HepG2 (cell line): ENCODE results near the gene ANP32B. TPM values are rescaled to one million over a fixed set of nuclear protein-coding genes. Genes with fewer than 3 reads are reported as not detected.

ENCODE experiments used
- ATAC-seq: fragments of 200-7000 bp; cut with Tn5 transposase; 3 replicates; pipeline ENCODE4 v1.9.1; 2020; ENCODE audit warnings: mild to moderate bottlenecking, moderate library complexity
- BruUV-seq: library from RNA; stranded (reverse); fragments of 400-500 nt; replicated peaks from 2 replicates; lab custom pipeline; 2021; lab: Mats Ljungman, UMichigan
- CTCF ChIA-PET: fragments of 300-600 bp; formaldehyde crosslinking; extraction: SDS; loops from one replicate; lab custom pipeline; 2021; ENCODE audit warnings: low total read pairs, inconsistent platforms, low intra/inter-chr PET ratio; lab: Yijun Ruan, JAX
- POLR2A ChIA-PET: fragments of 350-600 bp; sonication (Branson Sonifier 250); formaldehyde crosslinking; loops from one replicate; lab custom pipeline; 2020; ENCODE audit warnings: antibody characterized with exemption, inconsistent platforms; lab: Yijun Ruan, JAX
- DNase-seq: peaks from one replicate; pipeline ENCODE4 v3.0.0-alpha.2; 2015; ENCODE audit warnings: low spot score
- FAIRE-seq: peaks from 3 replicates; lab custom pipeline; 2011; peaks lifted over from hg19 to GRCh38; lab: Jason Lieb, UNC
- H2AFZ ChIP-seq: one replicate; pipeline ENCODE4 v1.6.1; 2011; ENCODE audit warnings: low read length, inconsistent platforms
- H3K27ac ChIP-seq: fragments of 300-600 bp; 3 replicates; pipeline ENCODE4 v1.8.0; 2011; ENCODE audit warnings: mixed run types, mild to moderate bottlenecking, mixed read lengths, low read length, inconsistent platforms; ENCODE audit not compliant: insufficient read depth; ENCODE audit errors: extremely low read length
- H3K27me3 ChIP-seq, 2 experiments: fragments of 200-600 bp in 1 of 2; 2 replicates in 1 of 2; 3 replicates in 1 of 2; pipeline versions ENCODE4 v1.6.0 to v1.8.0; 2011; ENCODE audit warnings: low read length in 2 of 2, mild to moderate bottlenecking in 2 of 2, moderate library complexity in 2 of 2, inconsistent platforms in 1 of 2; ENCODE audit not compliant: insufficient read depth in 2 of 2, control insufficient read depth in 1 of 2
- H3K36me3 ChIP-seq, 2 experiments: fragments of 200-600 bp in 1 of 2; replicated peaks in 1 of 2; 2 replicates in 1 of 2; 3 replicates in 1 of 2; pipeline versions ENCODE4 v1.5.1 to v1.8.0; 2011; ENCODE audit warnings: low read length in 2 of 2, inconsistent platforms in 1 of 2; ENCODE audit not compliant: insufficient read depth in 2 of 2, control insufficient read depth in 1 of 2
- H3K4me1 ChIP-seq: 2 replicates; pipeline ENCODE4 v1.5.1; 2012; ENCODE audit warnings: low read length, inconsistent platforms; ENCODE audit not compliant: insufficient read depth
- H3K4me2 ChIP-seq: 2 replicates; pipeline ENCODE4 v1.6.0; 2011; ENCODE audit warnings: low read depth, low read length, inconsistent platforms
- H3K4me3 ChIP-seq, 3 experiments: fragments of 200-600 bp in 1 of 3; sonication (generic), shearing (Covaris generic) in 1 of 3; replicated peaks in 1 of 3; 2 replicates each; pipeline ENCODE4 v1.5.1; 2011 to 2016; ENCODE audit warnings: low read length in 3 of 3, inconsistent platforms in 2 of 3, low read depth in 2 of 3, mild to moderate bottlenecking in 2 of 3, control low read depth in 1 of 3, mixed read lengths in 1 of 3; ENCODE audit not compliant: insufficient read depth in 1 of 3
- H3K79me2 ChIP-seq: one replicate; pipeline ENCODE4 v1.6.1; 2011; ENCODE audit warnings: low read length, inconsistent platforms; ENCODE audit not compliant: insufficient read depth
- H3K9ac ChIP-seq: 2 replicates; pipeline ENCODE4 v1.6.0; 2011; ENCODE audit warnings: mild to moderate bottlenecking, low read depth, low read length, inconsistent platforms; ENCODE audit not compliant: insufficient read depth
- H3K9me3 ChIP-seq: 2 replicates; pipeline ENCODE4 v1.5.1; 2012; ENCODE audit warnings: mild to moderate bottlenecking, low read length
- H4K20me1 ChIP-seq: 2 replicates; pipeline ENCODE4 v1.6.0; 2011; ENCODE audit warnings: inconsistent platforms, mild to moderate bottlenecking, low read length, moderate library complexity; ENCODE audit not compliant: insufficient read depth
- IRX3 ChIP-seq: sonication (generic); formaldehyde crosslinking; IDR thresholded peaks from 2 replicates; pipeline ENCODE4 v1.8.1; 2023; ENCODE audit warnings: mild to moderate bottlenecking, low read depth, missing genetic modification reagents, borderline replicate concordance
- KLF12 ChIP-seq: sonication (generic); formaldehyde crosslinking; IDR thresholded peaks from 2 replicates; pipeline ENCODE4 v1.4.0; 2020; ENCODE audit warnings: missing genetic modification reagents, borderline replicate concordance
- SAP130 ChIP-seq: IDR thresholded peaks from 2 replicates; pipeline ENCODE4 v1.6.1; 2016; ENCODE audit warnings: low read depth
- SRY ChIP-seq: sonication (generic); formaldehyde crosslinking; IDR thresholded peaks from 2 replicates; pipeline ENCODE4 v1.8.0; 2022; ENCODE audit warnings: mild to moderate bottlenecking, missing genetic modification reagents
- ZNF883 ChIP-seq: sonication (generic); formaldehyde crosslinking; IDR thresholded peaks from 2 replicates; pipeline ENCODE4 v1.5.1; 2020; ENCODE audit warnings: mild to moderate bottlenecking, missing genetic modification reagents; ENCODE audit errors: not compliant biosample characterization
- ZSCAN21 ChIP-seq: sonication (generic); formaldehyde crosslinking; IDR thresholded peaks from 2 replicates; pipeline ENCODE4 v1.8.0; 2022; ENCODE audit warnings: mild to moderate bottlenecking, missing genetic modification reagents, moderate library complexity, borderline replicate concordance
- ZSCAN29 ChIP-seq: sonication (generic); formaldehyde crosslinking; conservative IDR thresholded peaks from 2 replicates; pipeline ENCODE4 v1.4.0; 2020; ENCODE audit warnings: mild to moderate bottlenecking, missing genetic modification reagents
- WGBS: methylation state at CpG from one replicate; pipeline ENCODE4 v1.1.6; 2017; ENCODE audit warnings: low lambda C conversion rate; 5-methylcytosine and 5-hydroxymethylcytosine counted together
- in situ Hi-C: cut with HindIII; loops from 2 replicates; pipeline ENCODE4 v1.10.0; 2017; ENCODE audit warnings: low pct_unique_long_range_greater_than_20kb; ENCODE audit not compliant: extremely low pct_ligation_motif_present
- intact Hi-C: fragments of 100-400 bp; cut with micrococcal nuclease; formaldehyde crosslinking; loops from one replicate; pipeline ENCODE4 v1.10.0; 2022; ENCODE audit not compliant: unreplicated experiment
- polyA plus RNA-seq, 8 experiments: library from polyadenylated mRNA; depleted of rRNA in 3 of 8; stranded (reverse) in 7 of 8; unstranded in 1 of 8; fragments of >200 nt; fragmentation: Illumina TruSeq in 4 of 8; extraction: Trizol in 4 of 8; gene quantifications; 2 replicates each; pipeline versions ENCODE4 v1.2.1 to v1.2.3, GENCODE V29; 2011 to 2016; ENCODE audit warnings: low read depth in 4 of 8, missing spikeins in 1 of 8, mixed read lengths in 1 of 8; ENCODE audit not compliant: insufficient read depth in 1 of 8
- total RNA-seq, 5 experiments: library from RNA; depleted of rRNA; stranded (reverse); fragments of >200 nt; fragmentation: Illumina TruSeq; extraction: Trizol; gene quantifications; 2 replicates each; pipeline ENCODE4 v1.2.3, GENCODE V29; 2016; ENCODE audit warnings: low read depth in 1 of 5
- TF ChIP-seq, protein P1 (sequence below): sonication (generic); formaldehyde crosslinking; IDR thresholded peaks from 2 replicates; pipeline ENCODE4 v1.4.0; 2020; ENCODE audit warnings: mild to moderate bottlenecking, missing genetic modification reagents, borderline replicate concordance
- TF ChIP-seq, protein P2 (sequence below): IDR thresholded peaks from 2 replicates; pipeline ENCODE4 v1.6.1; 2016; ENCODE audit warnings: mild to moderate bottlenecking, missing biosample characterization, missing genetic modification reagents
- TF ChIP-seq, protein P3 (sequence below): sonication (generic); formaldehyde crosslinking; IDR thresholded peaks from 2 replicates; pipeline ENCODE4 v1.4.0; 2020; ENCODE audit warnings: missing genetic modification reagents

ANP32B gene
- total and polyA plus RNA-seq, 2 of the 13 experiments (the other 11 are each of a cell fraction or from before 2014, with no cell fraction given): 22.1 to 37.5 TPM

DNA sequence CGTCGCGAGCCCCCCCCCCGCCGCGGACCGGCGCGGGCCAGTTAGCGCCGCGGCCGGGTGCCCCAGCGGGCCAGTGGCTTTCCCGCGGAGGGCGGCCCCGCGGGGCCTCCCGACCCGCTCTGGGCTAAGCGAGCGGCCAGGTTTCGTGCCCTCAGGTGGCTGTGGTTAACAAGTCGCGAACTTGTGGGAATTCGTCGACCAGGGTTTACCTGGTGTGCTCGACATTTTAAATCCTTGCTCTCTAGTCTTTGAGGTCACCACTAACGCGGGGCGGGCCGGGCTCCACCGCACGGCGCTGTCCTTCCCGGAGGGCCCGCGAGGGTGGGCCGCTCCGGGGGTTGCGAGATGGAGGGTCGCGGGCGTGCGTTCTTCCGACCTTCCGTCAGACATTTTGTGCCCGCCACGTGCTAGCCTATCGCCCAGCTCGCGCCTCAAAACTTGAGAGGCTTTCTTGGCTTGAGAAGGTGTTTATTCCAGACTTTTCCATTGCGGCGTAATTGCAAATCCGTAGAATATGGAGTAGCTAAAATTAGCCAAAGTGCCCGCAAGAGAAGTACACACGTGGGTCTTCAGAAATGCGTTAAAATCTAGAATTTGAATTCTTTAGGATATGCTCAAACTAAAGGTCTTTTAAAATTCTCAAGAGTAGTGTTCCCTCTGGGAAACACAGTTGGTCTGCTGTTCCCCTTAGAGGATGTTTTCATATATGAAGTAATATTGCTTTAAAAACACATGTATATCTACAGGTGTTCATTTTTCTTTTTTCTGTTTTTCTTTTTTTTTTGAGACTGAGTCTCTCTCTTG, 2.1 kb downstream of the ANP32B start:
- H4K20me1 ChIP-seq: peaks cover 30% of the 10 kb centered on the region
- H3K27me3 ChIP-seq: no peaks in the 10 kb centered on the region; a peak in 2 of 5 replicates
- no peak for DNase-seq
- WGBS: 37% methylated on average over 12 of the region's 59 CpGs
- H3K9ac ChIP-seq: peak overlapping the region; percentile 95
- ChIA-PET POLR2A (interaction anchor here (1.4 kb wide), 1 partner anchor 63 kb away, joined by 4 read pairs; the partner anchor contains the start of gene TRMO), CTCF (no interaction called here)
- in situ Hi-C loops (loop anchor here (10.0 kb wide), 1 partner anchor 60 kb away; the partner anchor contains the start of gene TRMO), intact Hi-C loops (loop anchor here (10.0 kb wide), 1 partner anchor 350 kb away; the partner anchor contains the start of genes NCBP1 and TSTD2)
- peak overlapping the region; percentile 95 for H3K27ac ChIP-seq
- no peaks in the 10 kb centered on the region for H3K9me3 ChIP-seq
- H3K79me2 ChIP-seq: peaks cover 67% of the 10 kb centered on the region
- ATAC-seq: no peak
- H3K4me2 ChIP-seq: peak overlapping the region; percentile 85
- peak overlapping the region; percentile 84 to 93 (median 90) for H3K4me3 ChIP-seq
- peaks cover 75% of the 10 kb centered on the region for H3K4me1 ChIP-seq
- FAIRE-seq: no peak
- no peak overlapping the region for H2AFZ ChIP-seq
- peaks cover 0 to 3% of the 10 kb centered on the region in 2 experiments; a peak in 1 of 5 replicates for H3K36me3 ChIP-seq
- BruUV-seq: no TSS peak
- TF ChIP-seq KLF12 (CRISPR knock-in tag): peak; percentile 26; the same call in 1 of the 2 replicates
- TF ChIP-seq ZSCAN29 (CRISPR knock-in tag): no peak
- TF ChIP-seq SAP130 (CRISPR knock-in tag): 0 out of 2 replicates have a peak, but pooled peaks have one; percentile 11
- 0 out of 2 replicates have a peak, but pooled peaks have one; percentile 35 for TF ChIP-seq SRY (CRISPR knock-in tag)
- peak; percentile 77 for TF ChIP-seq ZNF883 (CRISPR knock-in tag)
- TF ChIP-seq, protein P1, sequence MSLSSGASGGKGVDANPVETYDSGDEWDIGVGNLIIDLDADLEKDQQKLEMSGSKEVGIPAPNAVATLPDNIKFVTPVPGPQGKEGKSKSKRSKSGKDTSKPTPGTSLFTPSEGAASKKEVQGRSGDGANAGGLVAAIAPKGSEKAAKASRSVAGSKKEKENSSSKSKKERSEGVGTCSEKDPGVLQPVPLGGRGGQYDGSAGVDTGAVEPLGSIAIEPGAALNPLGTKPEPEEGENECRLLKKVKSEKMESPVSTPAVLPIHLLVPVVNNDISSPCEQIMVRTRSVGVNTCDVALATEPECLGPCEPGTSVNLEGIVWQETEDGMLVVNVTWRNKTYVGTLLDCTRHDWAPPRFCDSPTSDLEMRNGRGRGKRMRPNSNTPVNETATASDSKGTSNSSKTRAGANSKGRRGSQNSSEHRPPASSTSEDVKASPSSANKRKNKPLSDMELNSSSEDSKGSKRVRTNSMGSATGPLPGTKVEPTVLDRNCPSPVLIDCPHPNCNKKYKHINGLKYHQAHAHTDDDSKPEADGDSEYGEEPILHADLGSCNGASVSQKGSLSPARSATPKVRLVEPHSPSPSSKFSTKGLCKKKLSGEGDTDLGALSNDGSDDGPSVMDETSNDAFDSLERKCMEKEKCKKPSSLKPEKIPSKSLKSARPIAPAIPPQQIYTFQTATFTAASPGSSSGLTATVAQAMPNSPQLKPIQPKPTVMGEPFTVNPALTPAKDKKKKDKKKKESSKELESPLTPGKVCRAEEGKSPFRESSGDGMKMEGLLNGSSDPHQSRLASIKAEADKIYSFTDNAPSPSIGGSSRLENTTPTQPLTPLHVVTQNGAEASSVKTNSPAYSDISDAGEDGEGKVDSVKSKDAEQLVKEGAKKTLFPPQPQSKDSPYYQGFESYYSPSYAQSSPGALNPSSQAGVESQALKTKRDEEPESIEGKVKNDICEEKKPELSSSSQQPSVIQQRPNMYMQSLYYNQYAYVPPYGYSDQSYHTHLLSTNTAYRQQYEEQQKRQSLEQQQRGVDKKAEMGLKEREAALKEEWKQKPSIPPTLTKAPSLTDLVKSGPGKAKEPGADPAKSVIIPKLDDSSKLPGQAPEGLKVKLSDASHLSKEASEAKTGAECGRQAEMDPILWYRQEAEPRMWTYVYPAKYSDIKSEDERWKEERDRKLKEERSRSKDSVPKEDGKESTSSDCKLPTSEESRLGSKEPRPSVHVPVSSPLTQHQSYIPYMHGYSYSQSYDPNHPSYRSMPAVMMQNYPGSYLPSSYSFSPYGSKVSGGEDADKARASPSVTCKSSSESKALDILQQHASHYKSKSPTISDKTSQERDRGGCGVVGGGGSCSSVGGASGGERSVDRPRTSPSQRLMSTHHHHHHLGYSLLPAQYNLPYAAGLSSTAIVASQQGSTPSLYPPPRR: no peak
- TF ChIP-seq, protein P2, sequence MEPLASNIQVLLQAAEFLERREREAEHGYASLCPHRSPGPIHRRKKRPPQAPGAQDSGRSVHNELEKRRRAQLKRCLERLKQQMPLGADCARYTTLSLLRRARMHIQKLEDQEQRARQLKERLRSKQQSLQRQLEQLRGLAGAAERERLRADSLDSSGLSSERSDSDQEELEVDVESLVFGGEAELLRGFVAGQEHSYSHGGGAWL (CRISPR knock-in tag): peak; percentile 40; the same call in 1 of the 2 replicates
- TF ChIP-seq, protein P3, sequence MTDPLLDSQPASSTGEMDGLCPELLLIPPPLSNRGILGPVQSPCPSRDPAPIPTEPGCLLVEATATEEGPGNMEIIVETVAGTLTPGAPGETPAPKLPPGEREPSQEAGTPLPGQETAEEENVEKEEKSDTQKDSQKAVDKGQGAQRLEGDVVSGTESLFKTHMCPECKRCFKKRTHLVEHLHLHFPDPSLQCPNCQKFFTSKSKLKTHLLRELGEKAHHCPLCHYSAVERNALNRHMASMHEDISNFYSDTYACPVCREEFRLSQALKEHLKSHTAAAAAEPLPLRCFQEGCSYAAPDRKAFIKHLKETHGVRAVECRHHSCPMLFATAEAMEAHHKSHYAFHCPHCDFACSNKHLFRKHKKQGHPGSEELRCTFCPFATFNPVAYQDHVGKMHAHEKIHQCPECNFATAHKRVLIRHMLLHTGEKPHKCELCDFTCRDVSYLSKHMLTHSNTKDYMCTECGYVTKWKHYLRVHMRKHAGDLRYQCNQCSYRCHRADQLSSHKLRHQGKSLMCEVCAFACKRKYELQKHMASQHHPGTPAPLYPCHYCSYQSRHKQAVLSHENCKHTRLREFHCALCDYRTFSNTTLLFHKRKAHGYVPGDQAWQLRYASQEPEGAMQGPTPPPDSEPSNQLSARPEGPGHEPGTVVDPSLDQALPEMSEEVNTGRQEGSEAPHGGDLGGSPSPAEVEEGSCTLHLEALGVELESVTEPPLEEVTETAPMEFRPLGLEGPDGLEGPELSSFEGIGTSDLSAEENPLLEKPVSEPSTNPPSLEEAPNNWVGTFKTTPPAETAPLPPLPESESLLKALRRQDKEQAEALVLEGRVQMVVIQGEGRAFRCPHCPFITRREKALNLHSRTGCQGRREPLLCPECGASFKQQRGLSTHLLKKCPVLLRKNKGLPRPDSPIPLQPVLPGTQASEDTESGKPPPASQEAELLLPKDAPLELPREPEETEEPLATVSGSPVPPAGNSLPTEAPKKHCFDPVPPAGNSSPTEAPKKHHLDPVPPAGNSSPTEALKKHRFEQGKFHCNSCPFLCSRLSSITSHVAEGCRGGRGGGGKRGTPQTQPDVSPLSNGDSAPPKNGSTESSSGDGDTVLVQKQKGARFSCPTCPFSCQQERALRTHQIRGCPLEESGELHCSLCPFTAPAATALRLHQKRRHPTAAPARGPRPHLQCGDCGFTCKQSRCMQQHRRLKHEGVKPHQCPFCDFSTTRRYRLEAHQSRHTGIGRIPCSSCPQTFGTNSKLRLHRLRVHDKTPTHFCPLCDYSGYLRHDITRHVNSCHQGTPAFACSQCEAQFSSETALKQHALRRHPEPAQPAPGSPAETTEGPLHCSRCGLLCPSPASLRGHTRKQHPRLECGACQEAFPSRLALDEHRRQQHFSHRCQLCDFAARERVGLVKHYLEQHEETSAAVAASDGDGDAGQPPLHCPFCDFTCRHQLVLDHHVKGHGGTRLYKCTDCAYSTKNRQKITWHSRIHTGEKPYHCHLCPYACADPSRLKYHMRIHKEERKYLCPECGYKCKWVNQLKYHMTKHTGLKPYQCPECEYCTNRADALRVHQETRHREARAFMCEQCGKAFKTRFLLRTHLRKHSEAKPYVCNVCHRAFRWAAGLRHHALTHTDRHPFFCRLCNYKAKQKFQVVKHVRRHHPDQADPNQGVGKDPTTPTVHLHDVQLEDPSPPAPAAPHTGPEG: peak; percentile 72
- peak; percentile 49; the same call in 1 of the 2 replicates for TF ChIP-seq ZSCAN21
- TF ChIP-seq IRX3 (CRISPR knock-in tag): 0 out of 2 replicates have a peak, but pooled peaks have one; percentile 10
